A172 (cell line): Measurements from ENCODE around the gene INTS12. TPM values are rescaled to one million over a fixed set of nuclear protein-coding genes. Genes with fewer than 3 reads are reported as not detected.
"Not testable (repeated sequence)": the region's sequence is repeated elsewhere in the genome, so short reads cannot be mapped to it uniquely, and the experiment has no call there.

Experiments used
- DNase-seq: peaks from one replicate; pipeline ENCODE4 v3.0.0-alpha.2; 2015; ENCODE audit warnings: low spot score
- total RNA-seq: library from RNA; depleted of rRNA; stranded (reverse); fragments of >200 nt; shearing (Covaris generic); gene quantifications from 2 replicates; pipeline ENCODE4 v1.2.3, GENCODE V29; 2014; rRNA removed

Gene INTS12
- total RNA-seq = 17.4 and 27.7 TPM in 2 replicates

GRCh38 chr4:105708181-105709080, at the start of gene INTS12, which contains the start of gene GSTCD:
TSS of gene INTS12 (minus strand) at chr4:105708689. CDS start at chr4:105700005, 8,684 bp downstream.
TSS of gene GSTCD (plus strand) at chr4:105708784. CDS start at chr4:105717614, 8,830 bp downstream.
- DNase-seq = peak; percentile 80

- no peak for DNase-seq
Observed at GRCh38 chr4:105755375-105755774, 46.9 kb upstream of the INTS12 start.

DNA sequence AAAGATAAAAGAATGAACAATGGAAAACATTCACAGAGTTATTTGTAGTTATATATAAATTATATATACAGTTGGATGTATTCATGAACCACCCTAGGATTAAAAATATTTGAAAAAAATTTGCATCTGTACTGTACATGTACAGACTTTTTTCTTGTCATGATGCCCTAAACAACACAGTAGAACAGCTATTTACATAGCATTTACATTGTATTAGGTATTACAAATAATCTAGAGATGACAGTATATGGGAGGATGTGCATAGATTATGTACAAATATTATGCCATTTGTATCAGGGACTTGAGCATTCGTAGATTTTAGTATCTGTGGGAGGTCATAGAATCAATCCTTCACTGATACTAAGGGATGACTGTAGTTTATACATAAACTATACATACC, 44.9 kb upstream of the INTS12 start:
- DNase-seq = no peak

DNA sequence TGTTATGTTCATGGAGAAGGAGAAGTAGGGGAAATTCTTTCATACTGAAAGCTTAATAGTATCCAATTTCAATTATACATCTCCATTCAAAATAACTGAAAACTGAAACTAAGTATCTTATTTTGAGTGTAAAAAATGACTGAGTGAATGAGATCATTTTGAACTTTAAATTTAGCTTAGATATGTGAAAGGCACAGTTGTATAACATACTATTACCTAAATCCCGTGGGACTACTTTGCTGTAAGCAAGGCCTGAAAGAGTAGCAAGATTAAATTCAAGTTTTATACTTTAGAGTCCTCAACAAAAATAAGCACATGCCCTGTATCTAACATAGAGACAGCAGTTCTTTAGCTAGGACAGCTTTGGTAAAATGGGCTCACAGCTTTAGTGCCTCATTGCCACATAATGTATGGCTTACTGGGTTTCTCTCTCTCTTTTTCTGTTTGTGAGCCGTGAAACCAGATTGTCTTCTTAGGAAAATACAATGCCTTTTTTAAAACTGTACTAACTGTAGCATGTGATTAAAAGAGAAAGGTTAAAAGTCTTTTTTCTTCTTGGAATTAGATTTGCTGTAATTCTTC, 43.3 kb upstream of the INTS12 start:
- DNase-seq = no peak

DNA sequence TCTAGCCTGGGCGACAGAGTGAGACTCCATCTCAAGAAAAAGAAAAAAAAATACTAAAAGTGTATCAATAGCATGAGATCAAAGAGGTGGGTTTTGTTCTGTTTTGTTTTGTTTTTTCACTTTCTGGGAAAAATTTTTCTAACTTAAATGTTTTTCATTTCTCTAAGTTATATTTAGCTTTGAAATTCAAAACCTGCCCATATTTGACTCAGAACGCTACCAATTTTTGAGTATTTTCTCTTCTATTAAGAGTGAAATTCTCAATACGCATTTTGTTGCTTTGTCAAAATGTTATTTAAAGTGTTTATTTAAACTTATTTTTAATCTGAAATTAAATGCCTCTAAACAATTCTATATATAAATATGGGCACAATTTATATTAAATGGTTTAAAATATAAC, 39.7 kb upstream of the INTS12 start:
- no peak for DNase-seq

DNA sequence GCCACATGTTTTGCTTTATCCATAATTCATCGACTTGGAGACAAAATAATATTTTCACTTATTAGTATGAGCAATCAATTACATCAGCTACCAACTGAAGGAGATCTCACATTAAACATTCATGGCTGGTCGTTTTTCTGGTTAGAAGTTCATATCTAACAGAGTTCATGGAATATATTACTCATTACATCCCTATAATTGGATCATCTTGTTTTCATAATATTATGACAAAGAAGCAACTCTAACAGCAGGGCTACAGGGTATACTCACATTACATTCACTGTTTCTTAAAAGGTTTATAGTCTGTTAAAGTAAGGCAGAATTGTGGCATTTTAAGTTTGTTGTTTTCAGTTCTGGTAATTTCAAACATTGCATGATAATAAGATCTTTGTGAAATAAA, 33.1 kb upstream of the INTS12 start:
- no peak for DNase-seq

DNA sequence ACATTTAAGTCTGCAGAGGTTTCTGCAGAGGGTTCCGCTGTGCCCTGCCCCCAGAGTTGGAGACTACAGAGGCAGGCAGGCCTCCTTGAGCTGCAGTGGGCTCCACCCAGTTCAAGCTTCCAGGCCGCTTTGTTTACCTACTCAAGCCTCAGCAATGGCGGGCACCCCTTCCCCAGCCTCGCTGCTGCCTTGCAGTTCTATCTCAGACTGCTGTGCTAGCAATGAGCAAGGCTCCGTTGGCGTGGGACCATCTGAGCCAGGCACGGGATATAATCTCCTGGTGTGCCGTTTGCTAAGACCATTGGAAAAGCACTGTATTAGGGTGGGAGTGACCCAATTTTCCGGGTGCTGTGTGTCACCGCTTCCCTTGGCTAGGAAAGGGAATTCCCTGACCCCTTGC, 26.7 kb upstream of the INTS12 start:
- DNase-seq = not testable (repeated sequence)

DNA sequence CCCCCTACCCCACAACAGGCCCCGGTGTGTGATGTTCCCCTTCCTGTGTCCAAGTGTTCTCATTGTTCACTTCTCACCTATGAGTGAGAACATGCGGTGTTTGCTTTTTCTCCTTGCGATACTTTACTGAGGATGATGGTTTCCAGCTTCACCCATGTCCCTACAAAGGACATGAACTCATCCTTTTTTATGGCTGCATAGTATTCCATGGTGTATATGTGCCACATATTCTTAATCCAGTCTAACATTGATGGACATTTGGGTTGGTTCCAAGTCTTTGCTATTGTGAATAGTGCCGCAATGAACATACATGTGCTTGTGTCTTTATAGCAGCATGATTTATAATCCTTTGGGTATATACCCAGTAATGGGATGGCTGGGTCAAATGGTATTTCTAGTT, 21.4 kb upstream of the INTS12 start:
- not testable (repeated sequence) for DNase-seq

DNA sequence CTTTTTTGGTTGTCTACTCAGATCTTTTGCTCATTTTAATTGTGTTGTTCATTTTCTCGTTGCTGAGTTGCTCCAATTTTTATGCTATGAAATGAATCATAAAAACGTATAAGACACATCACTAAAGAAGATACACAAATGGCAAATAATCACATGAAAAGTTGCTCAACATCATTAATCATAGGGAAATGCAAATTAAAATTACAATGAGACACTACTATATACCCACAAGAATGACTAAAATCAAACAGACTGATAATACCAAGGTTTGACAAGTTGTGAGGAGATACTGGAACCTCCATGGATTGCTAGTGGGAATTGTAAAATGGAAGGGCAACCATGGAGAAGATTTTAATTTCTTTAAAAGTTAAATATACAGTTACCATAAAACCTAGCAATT, 17.1 kb upstream of the INTS12 start:
- DNase-seq = no peak

DNA sequence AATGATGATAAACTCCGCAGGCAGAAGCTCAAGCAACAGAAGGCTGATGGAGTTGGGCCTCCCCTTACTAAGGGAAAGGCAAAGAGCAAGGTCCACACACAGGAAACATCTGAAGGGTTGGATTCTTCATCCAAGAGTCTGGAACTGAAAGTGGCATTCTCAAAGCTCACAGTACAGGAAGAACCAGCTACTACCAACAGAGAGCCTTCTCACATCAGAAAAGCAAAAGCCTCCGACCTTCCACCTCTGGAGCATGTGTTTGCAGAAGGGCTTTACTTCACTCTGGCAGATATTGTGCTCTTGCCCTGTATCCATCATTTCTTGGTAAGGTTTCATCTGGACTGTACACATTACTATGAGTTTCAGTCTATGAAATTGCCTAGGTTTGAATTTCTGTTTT, 10.7 kb upstream of the INTS12 start:
- no peak for DNase-seq

GRCh38 chr4:105715692-105716278, 7.3 kb upstream of the INTS12 start:
- DNase-seq = peak; percentile 37

DNA sequence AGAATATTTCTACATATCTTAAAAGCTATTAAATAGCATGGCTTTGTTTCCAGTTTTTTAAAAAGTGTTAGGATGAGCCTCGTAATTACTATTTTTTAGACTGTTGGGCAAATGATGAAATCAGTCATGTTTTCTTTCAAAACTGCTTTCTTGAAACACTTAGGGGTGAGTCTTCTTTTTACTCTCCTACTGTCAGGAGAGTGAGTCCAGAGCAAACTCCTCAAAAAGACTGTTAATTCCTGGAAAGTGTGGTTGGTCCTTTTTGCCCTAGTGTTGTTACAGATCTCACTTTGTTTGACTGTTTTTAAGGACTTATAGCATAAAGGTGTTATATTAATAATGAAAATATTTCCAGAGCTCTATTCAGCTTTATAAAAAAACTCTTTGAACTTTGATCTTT, 6.4 kb upstream of the INTS12 start:
- DNase-seq = no peak

DNA sequence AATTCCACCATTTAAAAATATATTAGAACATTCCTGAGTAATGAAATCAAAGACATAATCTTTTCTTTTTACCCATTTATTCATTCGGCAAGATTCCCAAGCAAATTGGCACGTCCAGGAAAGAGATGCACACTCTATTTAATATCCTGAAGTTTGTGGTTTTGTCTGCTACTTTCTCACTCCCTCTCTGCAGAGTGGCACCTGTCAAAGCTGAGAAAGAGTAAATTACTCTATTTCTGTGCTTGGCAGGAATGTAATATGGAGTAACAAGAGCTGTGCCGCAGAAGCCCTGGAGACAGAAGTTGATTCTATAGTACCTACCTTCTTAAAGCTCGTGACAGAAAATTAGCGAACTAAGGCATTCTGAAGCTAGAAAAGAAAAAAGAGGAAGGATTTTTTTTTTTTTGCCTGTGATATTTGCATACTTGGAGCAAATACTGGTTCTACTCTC, 5.6 kb upstream of the INTS12 start:
- no peak for DNase-seq

DNA sequence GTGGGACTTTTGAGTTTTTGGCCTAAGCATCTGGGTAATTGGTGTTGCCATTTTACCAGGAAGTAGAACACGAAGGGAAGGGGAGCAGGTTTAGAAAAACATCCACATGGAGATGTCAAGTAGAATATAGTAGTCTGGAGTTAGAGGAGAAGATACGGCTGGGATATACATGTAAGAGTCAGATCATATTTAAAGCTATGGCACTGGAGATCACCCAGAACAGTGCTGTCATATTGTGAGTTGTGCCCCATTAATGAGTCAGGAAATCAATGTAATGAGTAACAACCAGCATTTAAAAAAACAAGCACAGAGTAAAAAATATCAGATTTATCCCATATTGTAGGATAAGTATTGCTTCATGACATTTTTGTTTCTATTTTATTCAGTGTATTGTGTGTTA, 4.3 kb upstream of the INTS12 start:
- no peak for DNase-seq

DNA sequence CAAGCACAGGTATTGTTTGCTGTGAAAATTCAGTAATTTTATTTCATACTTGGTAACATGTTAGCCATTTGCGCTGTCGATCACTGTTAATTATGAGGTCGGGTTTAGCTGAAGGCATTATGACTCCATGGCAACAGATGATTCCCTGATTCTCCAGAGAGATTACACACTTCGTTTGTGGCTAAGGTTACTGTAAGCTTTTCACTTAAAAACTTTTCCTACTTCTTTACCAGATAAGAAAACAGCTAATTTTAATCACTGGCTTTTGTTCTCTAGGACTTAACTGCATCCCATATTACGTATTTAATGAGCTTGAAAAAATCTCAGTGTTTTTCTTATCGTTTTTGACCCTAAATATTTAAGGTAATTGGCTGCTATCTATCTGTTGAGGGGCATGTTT, 2.2 kb upstream of the INTS12 start:
- DNase-seq = no peak

DNA sequence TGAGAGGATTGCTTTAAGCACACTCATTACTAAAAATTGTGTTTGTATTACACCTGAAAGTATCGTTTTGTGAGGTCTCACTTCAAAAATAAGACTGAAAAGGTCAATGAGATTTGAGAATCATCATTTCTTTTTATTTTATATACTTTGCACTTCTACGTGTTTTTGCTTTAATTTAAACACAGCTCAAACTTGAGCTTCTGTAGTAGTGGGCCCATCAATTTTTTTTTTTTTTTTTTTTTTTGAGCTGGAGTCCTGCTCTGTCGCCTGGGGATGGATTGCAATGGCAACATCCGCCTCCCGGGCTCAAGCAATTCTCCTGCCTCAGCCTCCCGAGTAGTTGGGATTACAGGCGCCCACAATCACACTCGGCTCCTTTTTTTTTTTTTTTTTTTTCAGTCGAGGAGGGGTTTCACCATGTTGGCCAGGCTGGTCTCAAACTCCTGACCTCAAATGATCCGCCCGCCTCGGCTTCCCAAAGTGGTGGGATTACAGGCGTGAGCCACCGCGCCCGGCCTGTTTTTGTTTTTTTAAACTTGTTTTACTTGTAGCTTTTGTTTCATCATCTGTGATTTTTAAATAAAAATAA, 1.6 kb upstream of the INTS12 start:
- DNase-seq = no peak

DNA sequence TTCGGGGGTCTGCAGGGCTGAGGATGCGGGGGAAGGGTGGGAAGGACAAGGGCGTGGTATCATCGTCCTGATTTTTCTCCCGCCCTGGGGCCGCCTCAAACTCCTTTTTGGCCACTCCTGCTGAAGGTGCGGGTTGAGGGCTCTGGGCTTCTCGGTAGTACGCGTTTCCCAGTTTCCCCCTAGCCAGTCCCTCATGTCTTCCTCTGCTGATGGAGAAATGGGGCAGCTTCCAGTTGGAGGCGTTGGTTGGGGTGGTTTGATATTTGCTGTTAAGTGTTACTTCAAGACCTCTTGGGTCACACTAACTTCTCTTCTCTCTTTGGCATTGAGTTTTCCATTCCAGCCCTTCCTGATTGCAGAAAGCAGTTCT, 577 bp upstream of the INTS12 start:
- peak; percentile 35 for DNase-seq

DNA sequence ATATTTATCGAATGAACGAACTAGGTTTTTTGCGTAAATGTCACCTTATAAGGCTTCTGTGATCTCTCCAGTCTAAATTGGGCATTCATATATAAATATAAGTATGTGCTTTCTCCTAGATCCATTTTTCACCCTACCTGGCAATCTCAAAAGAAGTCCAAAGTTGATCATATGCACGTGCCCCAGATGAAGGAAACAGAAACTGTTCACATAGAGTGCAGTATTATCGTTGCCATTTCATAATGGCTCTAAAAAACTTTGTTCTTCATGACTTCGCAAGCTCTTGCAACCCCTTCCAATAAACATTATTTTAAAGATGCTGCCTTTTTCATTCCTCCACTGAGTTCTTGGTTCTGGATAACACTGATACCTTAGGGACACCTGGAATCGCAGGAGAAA, 708 bp downstream of the INTS12 start:
- DNase-seq = no peak

GRCh38 chr4:105698607-105699006, 9.9 kb downstream of the INTS12 start:
- DNase-seq = no peak

- DNase-seq = not testable (repeated sequence)
Observed at GRCh38 chr4:105695832-105696231, 12.7 kb downstream of the INTS12 start.

DNA sequence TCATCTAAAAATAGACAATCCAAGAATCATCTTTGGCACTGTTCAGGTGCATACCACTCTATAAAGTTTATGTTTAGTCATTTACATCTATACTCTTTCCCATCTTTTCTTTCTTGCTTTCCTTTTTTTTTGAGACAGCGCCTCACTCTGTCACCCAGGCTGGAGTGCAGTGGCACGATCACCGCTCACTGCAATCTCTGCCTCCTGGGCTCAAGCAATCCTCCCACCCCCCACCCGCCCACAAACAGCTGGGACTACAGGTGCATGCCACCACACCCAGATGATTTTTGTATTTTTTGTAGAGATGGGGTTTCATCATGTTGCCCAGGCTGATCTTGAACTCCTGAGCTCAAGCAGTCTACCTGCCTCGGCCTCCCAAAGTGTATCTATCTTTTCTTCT, 13.7 kb downstream of the INTS12 start:
- not testable (repeated sequence) for DNase-seq

DNA sequence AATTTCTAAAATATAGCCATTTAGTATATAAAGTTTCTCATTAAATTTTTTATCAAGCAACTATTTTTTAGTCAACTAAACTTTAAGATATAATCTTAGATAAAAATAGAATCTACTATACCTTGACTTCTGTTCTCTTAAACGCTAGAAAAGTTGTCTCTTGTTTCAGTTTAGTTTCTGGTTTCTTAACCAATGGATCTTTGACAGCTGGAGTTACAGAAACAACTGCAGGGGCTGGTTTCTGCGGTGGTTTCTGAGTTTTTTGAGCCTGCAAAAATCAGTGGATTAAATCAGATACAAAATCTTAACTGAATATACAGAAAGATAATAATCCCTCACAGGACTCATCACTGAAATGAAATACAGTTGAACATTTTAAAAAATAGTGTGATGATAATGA, 21.9 kb downstream of the INTS12 start:
- no peak for DNase-seq
